ENCODE results near the gene SLF2.

Gene SLF2

GRCh38 chr10:100902622-100903021, 10.1 kb upstream of the SLF2 start:
- no peak for ATAC-seq
- TF ChIP-seq ZNF8 (CRISPR knock-in tag; IDR thresholded peaks at IDR 0.05): no peak
- no peak for TF ChIP-seq POU6F1 (CRISPR knock-in tag; IDR thresholded peaks at IDR 0.05; ENCODE audit: borderline replicate concordance, low read depth)
- TF ChIP-seq GLIS3 (CRISPR knock-in tag; IDR thresholded peaks at IDR 0.05): no peak
- TF ChIP-seq CSDC2 (CRISPR knock-in tag; IDR thresholded peaks at IDR 0.05): no peak
- no peak for TF ChIP-seq ZFP30 (CRISPR knock-in tag; IDR thresholded peaks at IDR 0.05)
- no peak for TF ChIP-seq TCF4 (CRISPR knock-in tag; IDR thresholded peaks at IDR 0.05; ENCODE audit: borderline replicate concordance)
- no peak for TF ChIP-seq ZNF565 (CRISPR knock-in tag; conservative IDR thresholded peaks at IDR 0.05; ENCODE audit: low read depth)
- no peak for TF ChIP-seq TSHZ2 (CRISPR knock-in tag; IDR thresholded peaks at IDR 0.05)
- TF ChIP-seq BACH2 (CRISPR knock-in tag; IDR thresholded peaks at IDR 0.05; ENCODE audit: borderline replicate concordance): no peak
- no peak for TF ChIP-seq ISL1 (CRISPR knock-in tag; IDR thresholded peaks at IDR 0.05)
- TF ChIP-seq ZC3H10 (CRISPR knock-in tag; IDR thresholded peaks at IDR 0.05): no peak
- no peak for TF ChIP-seq TOX (CRISPR knock-in tag; IDR thresholded peaks at IDR 0.05; ENCODE audit: borderline replicate concordance)
- TF ChIP-seq CSRNP3 (CRISPR knock-in tag; IDR thresholded peaks at IDR 0.05): no peak

GRCh38 chr10:100904917-100905316, 7.8 kb upstream of the SLF2 start:
- no peak for TF ChIP-seq CREB5 (CRISPR knock-in tag; IDR thresholded peaks at IDR 0.05; ENCODE audit: low read depth)
- no peak for TF ChIP-seq ARNTL (CRISPR knock-in tag; IDR thresholded peaks at IDR 0.05; ENCODE audit: borderline replicate concordance, low read depth)
- no peak for TF ChIP-seq TOX (CRISPR knock-in tag; IDR thresholded peaks at IDR 0.05; ENCODE audit: borderline replicate concordance)
- no peak for TF ChIP-seq CSRNP3 (CRISPR knock-in tag; IDR thresholded peaks at IDR 0.05)
- no peak for TF ChIP-seq PPARA (CRISPR knock-in tag; IDR thresholded peaks at IDR 0.05; ENCODE audit: borderline replicate concordance)
- TF ChIP-seq ESRRG (CRISPR knock-in tag; IDR thresholded peaks at IDR 0.05): no peak
- no peak for TF ChIP-seq POU6F1 (CRISPR knock-in tag; IDR thresholded peaks at IDR 0.05; ENCODE audit: borderline replicate concordance, low read depth)
- no peak for TF ChIP-seq CSDC2 (CRISPR knock-in tag; IDR thresholded peaks at IDR 0.05)
- TF ChIP-seq GLIS3 (CRISPR knock-in tag; IDR thresholded peaks at IDR 0.05): no peak
- no peak for TF ChIP-seq ZNF565 (CRISPR knock-in tag; conservative IDR thresholded peaks at IDR 0.05; ENCODE audit: low read depth)
- TF ChIP-seq TCF4 (CRISPR knock-in tag; IDR thresholded peaks at IDR 0.05; ENCODE audit: borderline replicate concordance): no peak
- no peak for TF ChIP-seq ZNF70 (CRISPR knock-in tag; IDR thresholded peaks at IDR 0.05)
- TF ChIP-seq RARB (CRISPR knock-in tag; IDR thresholded peaks at IDR 0.05): no peak
- TF ChIP-seq BACH2 (CRISPR knock-in tag; IDR thresholded peaks at IDR 0.05; ENCODE audit: borderline replicate concordance): no peak
- TF ChIP-seq OSR1 (CRISPR knock-in tag; IDR thresholded peaks at IDR 0.05): no peak

More at GRCh38 chr10:100904917-100905316, 7.8 kb upstream of the SLF2 start:
- no peak for ATAC-seq
